ENCODE data around the gene USP3. TPM values are rescaled to one million over a fixed set of nuclear protein-coding genes. Genes with fewer than 3 reads are reported as not detected.

Gene USP3
- total RNA-seq, 1 donor from 2014 or later: 57.3 TPM

- TF ChIP-seq, protein P1, sequence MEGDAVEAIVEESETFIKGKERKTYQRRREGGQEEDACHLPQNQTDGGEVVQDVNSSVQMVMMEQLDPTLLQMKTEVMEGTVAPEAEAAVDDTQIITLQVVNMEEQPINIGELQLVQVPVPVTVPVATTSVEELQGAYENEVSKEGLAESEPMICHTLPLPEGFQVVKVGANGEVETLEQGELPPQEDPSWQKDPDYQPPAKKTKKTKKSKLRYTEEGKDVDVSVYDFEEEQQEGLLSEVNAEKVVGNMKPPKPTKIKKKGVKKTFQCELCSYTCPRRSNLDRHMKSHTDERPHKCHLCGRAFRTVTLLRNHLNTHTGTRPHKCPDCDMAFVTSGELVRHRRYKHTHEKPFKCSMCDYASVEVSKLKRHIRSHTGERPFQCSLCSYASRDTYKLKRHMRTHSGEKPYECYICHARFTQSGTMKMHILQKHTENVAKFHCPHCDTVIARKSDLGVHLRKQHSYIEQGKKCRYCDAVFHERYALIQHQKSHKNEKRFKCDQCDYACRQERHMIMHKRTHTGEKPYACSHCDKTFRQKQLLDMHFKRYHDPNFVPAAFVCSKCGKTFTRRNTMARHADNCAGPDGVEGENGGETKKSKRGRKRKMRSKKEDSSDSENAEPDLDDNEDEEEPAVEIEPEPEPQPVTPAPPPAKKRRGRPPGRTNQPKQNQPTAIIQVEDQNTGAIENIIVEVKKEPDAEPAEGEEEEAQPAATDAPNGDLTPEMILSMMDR (conservative IDR thresholded peaks at IDR 0.05): no peak
- H3K4me3 Mint-ChIP-seq: no peak overlapping the region
- DNase-seq (ENCODE audit: extremely low spot score, unreplicated experiment): no peak
- no peak overlapping the region for H3K27ac Mint-ChIP-seq
- H3K27me3 Mint-ChIP-seq: no peaks in the 10 kb centered on the region
- peaks cover 17% of the 10 kb centered on the region for H3K4me1 Mint-ChIP-seq (ENCODE audit: unreplicated experiment)
- H3K9me3 Mint-ChIP-seq: no peaks in the 10 kb centered on the region
- H3K36me3 Mint-ChIP-seq: peaks cover 9% of the 10 kb centered on the region
Measured at GRCh38 chr15:63608989-63609388, 104.6 kb downstream of the USP3 start.

- TF ChIP-seq, protein P1 (conservative IDR thresholded peaks at IDR 0.05): no peak
- DNase-seq (ENCODE audit: extremely low spot score, unreplicated experiment): no peak
- Mint-ChIP-seq H3K4me3 (no peak overlapping the region), H3K36me3 (peaks cover 9% of the 10 kb centered on the region), H3K27me3 (no peaks in the 10 kb centered on the region), H3K4me1 (ENCODE audit: unreplicated experiment) (peaks cover 17% of the 10 kb centered on the region), H3K27ac (no peak overlapping the region), H3K9me3 (no peaks in the 10 kb centered on the region)
Measured at GRCh38 chr15:63609448-63609847, 105.1 kb downstream of the USP3 start.

DNA sequence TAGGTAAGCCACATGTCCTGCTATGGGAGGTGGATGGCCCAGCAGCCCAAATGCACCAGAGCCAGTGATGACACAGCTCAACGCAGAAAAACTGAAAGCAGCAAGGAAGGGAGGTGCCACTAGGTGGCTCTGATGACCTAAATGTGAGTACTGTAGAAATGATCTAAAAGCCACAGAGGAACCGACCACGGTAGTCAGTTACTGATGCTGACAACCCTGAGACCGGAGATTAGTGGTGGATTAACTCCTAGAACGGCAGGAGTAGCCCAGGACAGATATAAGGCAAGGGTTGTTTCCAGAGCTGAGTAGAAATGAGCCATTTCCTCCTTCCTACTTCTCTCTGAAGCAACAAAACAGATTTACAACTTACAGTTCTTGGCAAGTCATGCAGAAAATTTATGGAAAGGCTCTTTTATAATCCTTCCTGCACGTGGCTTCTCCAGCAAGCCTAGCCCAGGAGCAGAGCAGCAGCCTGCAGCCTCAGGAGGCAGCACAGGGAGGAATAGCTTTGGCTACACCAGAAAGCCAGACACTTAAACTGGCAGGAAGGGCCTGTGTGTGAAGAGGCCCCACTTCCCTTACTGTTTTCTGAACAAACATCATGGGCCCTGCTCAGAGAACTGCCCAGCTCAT, 105.9 kb downstream of the USP3 start:
- Mint-ChIP-seq H3K4me3 (peak overlapping the region; percentile 57), H3K36me3 (peaks cover 16% of the 10 kb centered on the region), H3K27ac (peak overlapping the region; percentile 44), H3K9me3 (no peaks in the 10 kb centered on the region), H3K4me1 (ENCODE audit: unreplicated experiment) (peaks cover 17% of the 10 kb centered on the region), H3K27me3 (no peaks in the 10 kb centered on the region)
- TF ChIP-seq, protein P1 (conservative IDR thresholded peaks at IDR 0.05): peak; percentile 85
- no peak for DNase-seq (ENCODE audit: extremely low spot score, unreplicated experiment)

GRCh38 chr15:63611177-63611576, 106.8 kb downstream of the USP3 start:
- Mint-ChIP-seq H3K9me3 (no peaks in the 10 kb centered on the region), H3K4me1 (ENCODE audit: unreplicated experiment) (peaks cover 21% of the 10 kb centered on the region), H3K4me3 (no peak overlapping the region), H3K36me3 (peaks cover 22% of the 10 kb centered on the region), H3K27me3 (no peaks in the 10 kb centered on the region), H3K27ac (peak overlapping the region; percentile 44)
- no peak for DNase-seq (ENCODE audit: extremely low spot score, unreplicated experiment)
- TF ChIP-seq, protein P1 (conservative IDR thresholded peaks at IDR 0.05): no peak

GRCh38 chr15:63612300-63612699, 107.9 kb downstream of the USP3 start:
- no peaks in the 10 kb centered on the region for H3K27me3 Mint-ChIP-seq
- no peak for DNase-seq (ENCODE audit: extremely low spot score, unreplicated experiment)
- no peak overlapping the region for H3K4me3 Mint-ChIP-seq
- no peaks in the 10 kb centered on the region for H3K9me3 Mint-ChIP-seq
- H3K4me1 Mint-ChIP-seq (ENCODE audit: unreplicated experiment): peaks cover 21% of the 10 kb centered on the region
- no peak overlapping the region for H3K27ac Mint-ChIP-seq
- peaks cover 29% of the 10 kb centered on the region for H3K36me3 Mint-ChIP-seq
- TF ChIP-seq, protein P1 (conservative IDR thresholded peaks at IDR 0.05): no peak
